Measurements from ENCODE around the gene TNNT2. TPM values are rescaled to one million over a fixed set of nuclear protein-coding genes. Genes with fewer than 3 reads are reported as not detected.

TNNT2 gene
- total RNA-seq, 1 donor from 2014 or later: not detected

GRCh38 chr1:201403359-201403758, 25.9 kb upstream of the TNNT2 start:
- no peak for DNase-seq (ENCODE audit: low read depth in 2 of 2)

- no peak for DNase-seq (ENCODE audit: low read depth in 2 of 2)
These were observed 24.2 kb upstream of the TNNT2 start for GRCh38 chr1:201401700-201402099.

- no peak for DNase-seq (ENCODE audit: low read depth in 2 of 2)
These were observed 23.4 kb upstream of the TNNT2 start for GRCh38 chr1:201400852-201401230.

- DNase-seq (ENCODE audit: low read depth in 2 of 2): no peak
These were observed 22.9 kb upstream of the TNNT2 start for GRCh38 chr1:201400212-201400851.

GRCh38 chr1:201399352-201400126, 22.1 kb upstream of the TNNT2 start:
- no peak for DNase-seq (ENCODE audit: low read depth in 2 of 2)

GRCh38 chr1:201399018-201399351, 21.5 kb upstream of the TNNT2 start, which contains the start of gene LAD1:
LAD1 (minus strand) TSS chr1:201399324; CDS start chr1:201399306, 18 bp downstream.
- no peak for DNase-seq (ENCODE audit: low read depth in 2 of 2)

- DNase-seq (ENCODE audit: low read depth in 2 of 2): no peak
These were observed 20.2 kb upstream of the TNNT2 start for GRCh38 chr1:201397675-201398074.

GRCh38 chr1:201396861-201397464, 19.5 kb upstream of the TNNT2 start:
- DNase-seq (ENCODE audit: low read depth in 2 of 2): no peak

GRCh38 chr1:201395936-201396335, 18.5 kb upstream of the TNNT2 start:
- DNase-seq (ENCODE audit: low read depth in 2 of 2): no peak

- no peak for DNase-seq (ENCODE audit: low read depth in 2 of 2)
These were observed 17.1 kb upstream of the TNNT2 start for GRCh38 chr1:201394591-201394990.

GRCh38 chr1:201393076-201393475, 15.6 kb upstream of the TNNT2 start:
- no peak for DNase-seq (ENCODE audit: low read depth in 2 of 2)

GRCh38 chr1:201391651-201392511, 14.4 kb upstream of the TNNT2 start:
- no peak for DNase-seq (ENCODE audit: low read depth in 2 of 2)

- DNase-seq (ENCODE audit: low read depth in 2 of 2): no peak
These were observed 13.7 kb upstream of the TNNT2 start for GRCh38 chr1:201391225-201391624.

- DNase-seq (ENCODE audit: low read depth in 2 of 2): no peak
These were observed 11.6 kb upstream of the TNNT2 start for GRCh38 chr1:201389051-201389450.

GRCh38 chr1:201386208-201386607, 8.7 kb upstream of the TNNT2 start:
- DNase-seq (ENCODE audit: low read depth in 2 of 2): no peak

GRCh38 chr1:201385299-201385891, 7.9 kb upstream of the TNNT2 start:
- DNase-seq (ENCODE audit: low read depth in 2 of 2): peak; percentile 42 to 58

GRCh38 chr1:201384406-201384782, 6.9 kb upstream of the TNNT2 start:
- DNase-seq (ENCODE audit: low read depth in 2 of 2): no peak

- DNase-seq (ENCODE audit: low read depth in 2 of 2): peak in 1 of 2 donors; percentile 9
These were observed 6.3 kb upstream of the TNNT2 start for GRCh38 chr1:201383647-201384405.

GRCh38 chr1:201381130-201381529, 3.6 kb upstream of the TNNT2 start:
- no peak for DNase-seq (ENCODE audit: low read depth in 2 of 2)

- DNase-seq (ENCODE audit: low read depth in 2 of 2): no peak
These were observed 2.3 kb upstream of the TNNT2 start for GRCh38 chr1:201379733-201380242.
